Measurements from ENCODE around the gene CTDSP2.

CTDSP2 gene

DNA sequence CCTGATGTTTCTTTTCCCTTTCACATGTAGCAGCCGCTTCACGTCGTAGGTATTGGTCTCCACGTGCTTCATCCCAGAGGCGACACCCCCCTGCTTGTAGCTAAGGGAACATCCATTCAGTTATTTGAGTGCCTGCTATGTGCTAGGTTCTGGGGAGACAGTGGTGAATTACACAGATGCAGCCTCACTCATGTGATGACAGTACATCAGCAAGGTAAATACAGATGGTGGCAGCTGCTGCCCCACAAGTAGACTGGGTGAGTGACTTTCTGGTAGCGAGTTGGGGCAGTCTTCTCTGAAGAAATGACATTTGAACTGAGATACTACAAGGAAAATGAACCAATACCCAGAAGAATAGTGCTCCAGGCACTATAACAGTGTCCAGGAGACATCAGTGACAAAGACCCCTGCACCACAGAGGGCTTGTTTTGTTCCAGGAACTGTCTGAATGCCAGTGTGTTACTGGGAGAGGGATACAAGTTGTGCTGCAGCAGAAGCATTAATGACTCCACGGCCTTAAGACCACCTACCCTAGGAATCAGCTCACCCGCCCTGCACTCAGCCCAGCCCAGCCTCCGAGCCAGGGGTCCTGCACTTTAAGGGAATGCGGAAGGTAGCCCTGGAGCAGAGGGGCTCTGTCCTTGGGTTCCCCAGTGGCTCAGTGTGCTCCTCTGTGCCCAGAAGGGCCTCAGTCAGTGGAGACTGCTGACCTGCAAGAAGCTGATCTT lies 35.3 kb downstream of the CTDSP2 start:
- Histone ChIP-seq H3K27ac (replicated peaks) (no peak overlapping the region), H3K4me3 (replicated peaks; ENCODE audit: insufficient read depth, low read length) (no peak overlapping the region), H3K27me3 (ENCODE audit: insufficient read depth, poor library complexity, severe bottlenecking) (no peaks in the 10 kb centered on the region)
- DNase-seq (ENCODE audit: low read depth in 1 of 2, low spot score in 1 of 2) = no peak
- TF ChIP-seq, protein P1, sequence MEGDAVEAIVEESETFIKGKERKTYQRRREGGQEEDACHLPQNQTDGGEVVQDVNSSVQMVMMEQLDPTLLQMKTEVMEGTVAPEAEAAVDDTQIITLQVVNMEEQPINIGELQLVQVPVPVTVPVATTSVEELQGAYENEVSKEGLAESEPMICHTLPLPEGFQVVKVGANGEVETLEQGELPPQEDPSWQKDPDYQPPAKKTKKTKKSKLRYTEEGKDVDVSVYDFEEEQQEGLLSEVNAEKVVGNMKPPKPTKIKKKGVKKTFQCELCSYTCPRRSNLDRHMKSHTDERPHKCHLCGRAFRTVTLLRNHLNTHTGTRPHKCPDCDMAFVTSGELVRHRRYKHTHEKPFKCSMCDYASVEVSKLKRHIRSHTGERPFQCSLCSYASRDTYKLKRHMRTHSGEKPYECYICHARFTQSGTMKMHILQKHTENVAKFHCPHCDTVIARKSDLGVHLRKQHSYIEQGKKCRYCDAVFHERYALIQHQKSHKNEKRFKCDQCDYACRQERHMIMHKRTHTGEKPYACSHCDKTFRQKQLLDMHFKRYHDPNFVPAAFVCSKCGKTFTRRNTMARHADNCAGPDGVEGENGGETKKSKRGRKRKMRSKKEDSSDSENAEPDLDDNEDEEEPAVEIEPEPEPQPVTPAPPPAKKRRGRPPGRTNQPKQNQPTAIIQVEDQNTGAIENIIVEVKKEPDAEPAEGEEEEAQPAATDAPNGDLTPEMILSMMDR (IDR thresholded peaks at IDR 0.05; ENCODE audit: insufficient read depth, low read length) = no peak
- TF ChIP-seq, protein P2, sequence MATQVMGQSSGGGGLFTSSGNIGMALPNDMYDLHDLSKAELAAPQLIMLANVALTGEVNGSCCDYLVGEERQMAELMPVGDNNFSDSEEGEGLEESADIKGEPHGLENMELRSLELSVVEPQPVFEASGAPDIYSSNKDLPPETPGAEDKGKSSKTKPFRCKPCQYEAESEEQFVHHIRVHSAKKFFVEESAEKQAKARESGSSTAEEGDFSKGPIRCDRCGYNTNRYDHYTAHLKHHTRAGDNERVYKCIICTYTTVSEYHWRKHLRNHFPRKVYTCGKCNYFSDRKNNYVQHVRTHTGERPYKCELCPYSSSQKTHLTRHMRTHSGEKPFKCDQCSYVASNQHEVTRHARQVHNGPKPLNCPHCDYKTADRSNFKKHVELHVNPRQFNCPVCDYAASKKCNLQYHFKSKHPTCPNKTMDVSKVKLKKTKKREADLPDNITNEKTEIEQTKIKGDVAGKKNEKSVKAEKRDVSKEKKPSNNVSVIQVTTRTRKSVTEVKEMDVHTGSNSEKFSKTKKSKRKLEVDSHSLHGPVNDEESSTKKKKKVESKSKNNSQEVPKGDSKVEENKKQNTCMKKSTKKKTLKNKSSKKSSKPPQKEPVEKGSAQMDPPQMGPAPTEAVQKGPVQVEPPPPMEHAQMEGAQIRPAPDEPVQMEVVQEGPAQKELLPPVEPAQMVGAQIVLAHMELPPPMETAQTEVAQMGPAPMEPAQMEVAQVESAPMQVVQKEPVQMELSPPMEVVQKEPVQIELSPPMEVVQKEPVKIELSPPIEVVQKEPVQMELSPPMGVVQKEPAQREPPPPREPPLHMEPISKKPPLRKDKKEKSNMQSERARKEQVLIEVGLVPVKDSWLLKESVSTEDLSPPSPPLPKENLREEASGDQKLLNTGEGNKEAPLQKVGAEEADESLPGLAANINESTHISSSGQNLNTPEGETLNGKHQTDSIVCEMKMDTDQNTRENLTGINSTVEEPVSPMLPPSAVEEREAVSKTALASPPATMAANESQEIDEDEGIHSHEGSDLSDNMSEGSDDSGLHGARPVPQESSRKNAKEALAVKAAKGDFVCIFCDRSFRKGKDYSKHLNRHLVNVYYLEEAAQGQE (IDR thresholded peaks at IDR 0.05; ENCODE audit: insufficient replicate concordance, low read depth) = no peak
- no peak for TF ChIP-seq SPI1 (IDR thresholded peaks at IDR 0.05; ENCODE audit: borderline replicate concordance, low read depth)
- no peak for TF ChIP-seq POLR2AphosphoS5 (IDR thresholded peaks at IDR 0.05; ENCODE audit: low read depth)
- TF ChIP-seq GABPA (IDR thresholded peaks at IDR 0.05; ENCODE audit: low read depth) = no peak

DNA sequence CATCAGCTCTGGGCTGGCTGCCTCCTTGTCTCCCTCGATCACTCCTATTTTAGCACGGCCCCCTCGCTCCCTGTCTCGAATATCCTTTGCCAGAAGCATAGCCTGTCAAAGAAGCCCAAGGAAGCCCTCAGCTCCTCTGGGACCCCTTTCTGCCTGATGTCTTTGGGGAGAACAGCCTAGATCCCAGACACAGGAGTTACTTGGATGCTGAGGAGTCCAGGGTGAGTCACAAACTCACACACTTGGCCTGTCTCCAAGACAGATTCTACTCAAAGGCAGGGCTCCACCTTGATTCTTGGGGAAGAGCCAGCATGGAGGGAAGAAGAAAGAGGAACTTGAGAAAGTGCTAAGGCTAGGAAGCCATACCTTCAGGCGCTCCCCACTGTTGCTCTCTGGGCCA lies 36.1 kb downstream of the CTDSP2 start:
- Histone ChIP-seq H3K4me3 (replicated peaks; ENCODE audit: insufficient read depth, low read length) (no peak overlapping the region), H3K27ac (replicated peaks) (no peak overlapping the region), H3K27me3 (ENCODE audit: insufficient read depth, poor library complexity, severe bottlenecking) (no peaks in the 10 kb centered on the region)
- TF ChIP-seq, protein P1 (IDR thresholded peaks at IDR 0.05; ENCODE audit: insufficient read depth, low read length) = no peak
- TF ChIP-seq SPI1 (IDR thresholded peaks at IDR 0.05; ENCODE audit: borderline replicate concordance, low read depth) = peak; percentile 66; the same call in 1 of the 2 replicates
- TF ChIP-seq POLR2AphosphoS5 (IDR thresholded peaks at IDR 0.05; ENCODE audit: low read depth) = no peak
- TF ChIP-seq, protein P2 (IDR thresholded peaks at IDR 0.05; ENCODE audit: insufficient replicate concordance, low read depth) = no peak
- TF ChIP-seq GABPA (IDR thresholded peaks at IDR 0.05; ENCODE audit: low read depth) = no peak
- DNase-seq (ENCODE audit: low read depth in 1 of 2, low spot score in 1 of 2) = peak; percentile 59 to 67

DNA sequence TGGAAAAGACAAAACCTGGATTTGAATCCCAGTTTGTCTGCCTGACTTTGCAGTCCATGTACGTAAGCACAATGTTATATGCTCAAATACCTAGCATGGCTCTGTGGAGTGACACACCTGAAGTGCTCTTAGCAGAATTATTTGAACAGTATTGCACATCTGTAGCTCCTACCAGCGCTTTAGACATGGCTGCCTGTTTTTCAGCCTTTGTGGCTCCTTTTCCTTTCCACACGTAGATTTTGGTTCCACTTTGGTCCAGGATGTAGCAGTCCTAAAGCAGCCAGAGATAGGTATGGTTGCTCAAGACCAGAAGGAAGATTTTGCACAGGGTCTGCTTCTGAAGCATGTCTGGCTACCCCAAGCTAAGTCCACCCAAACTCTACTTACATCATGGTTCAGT lies 37.1 kb downstream of the CTDSP2 start:
- TF ChIP-seq, protein P1 (IDR thresholded peaks at IDR 0.05; ENCODE audit: insufficient read depth, low read length) = no peak
- no peak for TF ChIP-seq SPI1 (IDR thresholded peaks at IDR 0.05; ENCODE audit: borderline replicate concordance, low read depth)
- no peak for TF ChIP-seq POLR2AphosphoS5 (IDR thresholded peaks at IDR 0.05; ENCODE audit: low read depth)
- TF ChIP-seq GABPA (IDR thresholded peaks at IDR 0.05; ENCODE audit: low read depth) = no peak
- TF ChIP-seq, protein P2 (IDR thresholded peaks at IDR 0.05; ENCODE audit: insufficient replicate concordance, low read depth) = no peak
- Histone ChIP-seq H3K4me3 (replicated peaks; ENCODE audit: insufficient read depth, low read length) (no peak overlapping the region), H3K27ac (replicated peaks) (no peak overlapping the region), H3K27me3 (ENCODE audit: insufficient read depth, poor library complexity, severe bottlenecking) (no peaks in the 10 kb centered on the region)
- DNase-seq (ENCODE audit: low read depth in 1 of 2, low spot score in 1 of 2) = no peak
